ENCODE data around the gene MYPN.
A peak's percentile ranks its signal among the peaks of the same experiment; 100 is the strongest.

MYPN gene

GRCh38 chr10:68196701-68197100 lies 87.4 kb downstream of the MYPN start:
- no peak overlapping the region for H3K27ac ChIP-seq
- H3K4me3 ChIP-seq (ENCODE audit: low read depth, low read length) = no peak overlapping the region
- TF ChIP-seq, protein P1, sequence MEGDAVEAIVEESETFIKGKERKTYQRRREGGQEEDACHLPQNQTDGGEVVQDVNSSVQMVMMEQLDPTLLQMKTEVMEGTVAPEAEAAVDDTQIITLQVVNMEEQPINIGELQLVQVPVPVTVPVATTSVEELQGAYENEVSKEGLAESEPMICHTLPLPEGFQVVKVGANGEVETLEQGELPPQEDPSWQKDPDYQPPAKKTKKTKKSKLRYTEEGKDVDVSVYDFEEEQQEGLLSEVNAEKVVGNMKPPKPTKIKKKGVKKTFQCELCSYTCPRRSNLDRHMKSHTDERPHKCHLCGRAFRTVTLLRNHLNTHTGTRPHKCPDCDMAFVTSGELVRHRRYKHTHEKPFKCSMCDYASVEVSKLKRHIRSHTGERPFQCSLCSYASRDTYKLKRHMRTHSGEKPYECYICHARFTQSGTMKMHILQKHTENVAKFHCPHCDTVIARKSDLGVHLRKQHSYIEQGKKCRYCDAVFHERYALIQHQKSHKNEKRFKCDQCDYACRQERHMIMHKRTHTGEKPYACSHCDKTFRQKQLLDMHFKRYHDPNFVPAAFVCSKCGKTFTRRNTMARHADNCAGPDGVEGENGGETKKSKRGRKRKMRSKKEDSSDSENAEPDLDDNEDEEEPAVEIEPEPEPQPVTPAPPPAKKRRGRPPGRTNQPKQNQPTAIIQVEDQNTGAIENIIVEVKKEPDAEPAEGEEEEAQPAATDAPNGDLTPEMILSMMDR (IDR thresholded peaks at IDR 0.05; ENCODE audit: low read depth, low read length) = no peak
- no peaks in the 10 kb centered on the region for H3K27me3 ChIP-seq (ENCODE audit: insufficient read depth, low read depth, severe bottlenecking)
- H3K36me3 ChIP-seq = no peaks in the 10 kb centered on the region
- H3K9me3 ChIP-seq (ENCODE audit: severe bottlenecking) = no peaks in the 10 kb centered on the region
- no peak for DNase-seq

- H3K27me3 ChIP-seq (ENCODE audit: insufficient read depth, low read depth, severe bottlenecking) = no peaks in the 10 kb centered on the region
- H3K4me3 ChIP-seq (ENCODE audit: low read depth, low read length) = no peak overlapping the region
- TF ChIP-seq, protein P1 (IDR thresholded peaks at IDR 0.05; ENCODE audit: low read depth, low read length) = no peak
- no peak for DNase-seq
- H3K36me3 ChIP-seq = no peaks in the 10 kb centered on the region
- H3K27ac ChIP-seq = no peak overlapping the region
- H3K9me3 ChIP-seq (ENCODE audit: severe bottlenecking) = no peaks in the 10 kb centered on the region
Observed at GRCh38 chr10:68202960-68203353, 93.7 kb downstream of the MYPN start.

DNA sequence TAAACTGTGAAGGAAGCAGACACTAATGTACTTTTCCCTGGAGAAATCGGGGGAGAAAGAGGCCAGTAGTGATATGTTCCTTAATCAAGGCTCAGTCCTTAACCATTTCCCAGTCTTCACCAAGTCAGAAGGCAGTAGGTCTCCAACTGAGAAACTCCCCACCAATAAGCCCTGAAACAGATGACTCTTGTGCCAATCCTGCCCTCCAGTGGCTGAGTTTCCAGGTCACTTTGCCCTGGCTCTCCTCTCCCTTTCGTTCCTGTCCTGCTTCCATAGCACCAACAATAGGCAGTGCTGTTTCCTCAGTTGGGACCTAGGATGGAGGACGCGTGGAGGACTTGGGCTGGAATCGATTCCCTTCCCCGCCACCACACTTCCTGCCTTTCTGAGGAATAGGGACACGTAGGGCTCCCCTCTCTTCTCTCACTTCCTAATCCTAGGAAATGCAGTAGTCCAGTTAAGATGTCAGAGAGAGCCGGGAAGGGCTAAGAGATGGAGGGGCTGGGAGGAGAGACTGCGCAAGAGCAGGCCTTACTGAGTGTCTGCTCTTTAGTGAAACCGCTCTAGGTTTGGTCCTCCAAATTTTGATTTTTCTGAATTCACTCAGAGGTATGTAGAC lies 99.2 kb downstream of the MYPN start:
- H3K4me3 ChIP-seq (ENCODE audit: low read depth, low read length) = no peak overlapping the region
- H3K27ac ChIP-seq = no peak overlapping the region
- no peaks in the 10 kb centered on the region for H3K36me3 ChIP-seq
- TF ChIP-seq, protein P1 (IDR thresholded peaks at IDR 0.05; ENCODE audit: low read depth, low read length) = peak; percentile 89
- no peaks in the 10 kb centered on the region for H3K27me3 ChIP-seq (ENCODE audit: insufficient read depth, low read depth, severe bottlenecking)
- H3K9me3 ChIP-seq (ENCODE audit: severe bottlenecking) = no peaks in the 10 kb centered on the region
- peak; percentile 87 for DNase-seq

GRCh38 chr10:68211669-68212068 lies 102.4 kb downstream of the MYPN start:
- Histone ChIP-seq H3K27ac (no peak overlapping the region), H3K9me3 (ENCODE audit: severe bottlenecking) (no peaks in the 10 kb centered on the region), H3K36me3 (no peaks in the 10 kb centered on the region), H3K4me3 (ENCODE audit: low read depth, low read length) (no peak overlapping the region), H3K27me3 (ENCODE audit: insufficient read depth, low read depth, severe bottlenecking) (no peaks in the 10 kb centered on the region)
- no peak for DNase-seq
- TF ChIP-seq, protein P1 (IDR thresholded peaks at IDR 0.05; ENCODE audit: low read depth, low read length) = no peak

GRCh38 chr10:68212721-68213352 lies 103.5 kb downstream of the MYPN start:
- no peak for DNase-seq
- Histone ChIP-seq H3K4me3 (ENCODE audit: low read depth, low read length) (no peak overlapping the region), H3K27me3 (ENCODE audit: insufficient read depth, low read depth, severe bottlenecking) (no peaks in the 10 kb centered on the region), H3K36me3 (no peaks in the 10 kb centered on the region), H3K9me3 (ENCODE audit: severe bottlenecking) (no peaks in the 10 kb centered on the region), H3K27ac (no peak overlapping the region)
- TF ChIP-seq, protein P1 (IDR thresholded peaks at IDR 0.05; ENCODE audit: low read depth, low read length) = peak; percentile 19; the same call in 1 of the 2 replicates
